GM12878 (cell line): Measurements from ENCODE around the gene NAA10. TPM values are rescaled to one million over a fixed set of nuclear protein-coding genes. Genes with fewer than 3 reads are reported as not detected.

Experiments used
- ATAC-seq: fragments of 200-7000 bp; cut with Tn5 transposase; 3 replicates; pipeline ENCODE4 v1.9.1; 2020; ENCODE audit warnings: mild to moderate bottlenecking, moderate library complexity
- BruUV-seq: library from RNA; stranded (reverse); fragments of 400-500 nt; replicated peaks from 2 replicates; lab custom pipeline; 2021; lab: Mats Ljungman, UMichigan
- CTCF ChIA-PET: fragments of 300-600 bp; sonication (Branson Sonifier 250); formaldehyde crosslinking; extraction: SDS; loops from one replicate; lab custom pipeline; 2021; ENCODE audit warnings: inconsistent platforms; lab: Yijun Ruan, JAX
- POLR2A ChIA-PET: fragments of 350-600 bp; formaldehyde crosslinking; extraction: SDS; loops from one replicate; lab custom pipeline; 2021; ENCODE audit warnings: inconsistent platforms; lab: Charles Lee
- RAD21 ChIA-PET: fragments of 300-600 bp; sonication (Branson Sonifier 250); formaldehyde crosslinking; loops from one replicate; lab custom pipeline; 2023; ENCODE audit warnings: antibody characterized with exemption; ENCODE audit not compliant: unreplicated experiment; lab: Charles Lee
- SMC1A ChIA-PET: fragments of 300-600 bp; sonication (Branson Sonifier 250); formaldehyde crosslinking; loops from one replicate; lab custom pipeline; 2023; ENCODE audit not compliant: unreplicated experiment, uncharacterized antibody; lab: Charles Lee
- DNase-seq: peaks from one replicate; pipeline ENCODE4 v3.0.0-alpha.2; 2011; ENCODE audit warnings: low read depth, low spot score
- FAIRE-seq: peaks from 3 replicates; lab custom pipeline; 2011; peaks lifted over from hg19 to GRCh38; lab: Jason Lieb, UNC
- H2AFZ ChIP-seq: 2 replicates; pipeline ENCODE4 v1.6.0; 2011; ENCODE audit warnings: low read depth, low read length, control low read depth; ENCODE audit not compliant: control insufficient read depth
- H3K27ac ChIP-seq: 2 replicates; pipeline ENCODE4 v1.5.1; 2011; ENCODE audit warnings: control low read depth; ENCODE audit not compliant: control insufficient read depth, insufficient read depth
- H3K27me3 ChIP-seq, 2 experiments: replicated peaks in 1 of 2; 2 replicates each; pipeline versions ENCODE4 v1.6.0 to v1.6.1; 2011; ENCODE audit warnings: low read length in 1 of 2; ENCODE audit not compliant: control insufficient read depth in 2 of 2, insufficient read depth in 2 of 2
- H3K36me3 ChIP-seq, 2 experiments: 2 replicates each; pipeline ENCODE4 v1.5.1; 2011; ENCODE audit warnings: low read length in 1 of 2; ENCODE audit not compliant: control insufficient read depth in 2 of 2, insufficient read depth in 2 of 2
- H3K4me1 ChIP-seq: 2 replicates; pipeline ENCODE4 v1.6.1; 2011; ENCODE audit warnings: mild to moderate bottlenecking, low read length, moderate library complexity, mixed read lengths; ENCODE audit not compliant: control insufficient read depth, insufficient read depth
- H3K4me2 ChIP-seq: 2 replicates; pipeline ENCODE4 v1.6.0; 2011; ENCODE audit warnings: control low read depth; ENCODE audit not compliant: control insufficient read depth, insufficient read depth
- H3K4me3 ChIP-seq: fragments of 200-600 bp; sonication (generic); 2 replicates; pipeline ENCODE4 v1.5.1; 2016
- H3K79me2 ChIP-seq: 2 replicates; pipeline ENCODE4 v1.6.0; 2011; ENCODE audit warnings: low read length; ENCODE audit not compliant: control insufficient read depth, insufficient read depth
- H3K9ac ChIP-seq: 2 replicates; pipeline ENCODE4 v1.8.0; 2011; ENCODE audit warnings: low read length, control low read depth, mixed read lengths; ENCODE audit not compliant: control insufficient read depth, insufficient read depth
- H3K9me3 ChIP-seq: replicated peaks from 3 replicates; pipeline ENCODE4 v1.5.1; 2011; ENCODE audit warnings: mild to moderate bottlenecking, low read length; ENCODE audit not compliant: control insufficient read depth, insufficient read depth
- H4K20me1 ChIP-seq: 2 replicates; pipeline ENCODE4 v1.6.0; 2011; ENCODE audit not compliant: control insufficient read depth, insufficient read depth
- CHD1 ChIP-seq: IDR thresholded peaks from 2 replicates; pipeline ENCODE4 v1.6.1; 2012; ENCODE audit warnings: low read depth, low read length, improper control_type of control experiment
- HDAC6 ChIP-seq: fragments of 200-600 bp; sonication (generic); IDR thresholded peaks from one replicate; pipeline ENCODE4 v1.8.0; 2017; ENCODE audit warnings: antibody characterized with exemption; ENCODE audit not compliant: unreplicated experiment
- JUNB ChIP-seq: IDR thresholded peaks from 2 replicates; pipeline ENCODE4 v1.6.1; 2016; ENCODE audit warnings: antibody characterized with exemption, mild to moderate bottlenecking
- MTA3 ChIP-seq: IDR thresholded peaks from 2 replicates; pipeline ENCODE4 v1.6.1; 2012; ENCODE audit warnings: low read length, inconsistent platforms, borderline replicate concordance
- NKRF ChIP-seq: fragments of 450-650 bp; conservative IDR thresholded peaks from 2 replicates; pipeline ENCODE4 v1.6.1; 2017; ENCODE audit warnings: mild to moderate bottlenecking, moderate library complexity
- ZBTB40 ChIP-seq: fragments of 450-650 bp; IDR thresholded peaks from 2 replicates; pipeline ENCODE4 v1.6.1; 2016; ENCODE audit warnings: mild to moderate bottlenecking, moderate library complexity, borderline replicate concordance
- ZNF592 ChIP-seq: fragments of 450-650 bp; IDR thresholded peaks from 2 replicates; pipeline ENCODE4 v1.6.1; 2017; ENCODE audit warnings: mild to moderate bottlenecking, moderate library complexity
- WGBS: methylation state at CpG from one replicate; pipeline ENCODE4 v1.1.6; 2016; ENCODE audit warnings: low lambda C conversion rate; ENCODE audit not compliant: insufficient replicate concordance, insufficient coverage; ENCODE audit errors: missing lambda C conversion rate; 5-methylcytosine and 5-hydroxymethylcytosine counted together
- in situ Hi-C: fragments of 300-500 bp; cut with MboI; formaldehyde crosslinking; loops from 9 replicates; pipeline ENCODE4 v1.14.3; 2018; ENCODE audit warnings: mixed read lengths
- intact Hi-C: fragments of 100-400 bp; cut with micrococcal nuclease; formaldehyde crosslinking; loops from one replicate; pipeline ENCODE4 v1.14.2; 2022; ENCODE audit not compliant: unreplicated experiment
- polyA plus RNA-seq, 11 experiments: library from polyadenylated mRNA; depleted of rRNA in 4 of 11; unstranded in 6 of 11; stranded (reverse) in 5 of 11; fragments of >200 nt; fragmentation: Nextera tagmentation in 4 of 11; fragmentation: Illumina TruSeq in 1 of 11; extraction: Ambion mirVana in 4 of 11; extraction: Trizol in 1 of 11; gene quantifications; 1 replicate in 1 of 11; 2 replicates in 10 of 11; pipeline versions ENCODE4 v1.2.1 to v1.2.3, GENCODE V29; 2011 to 2016; ENCODE audit warnings: inconsistent platforms in 2 of 11, missing spikeins in 2 of 11, low read depth in 1 of 11
- total RNA-seq, 4 experiments: library from RNA; depleted of rRNA in 3 of 4; stranded (reverse); fragments of >200 nt in 3 of 4; fragmentation: Illumina TruSeq in 1 of 4; extraction: Trizol in 1 of 4; gene quantifications; 2 replicates each; pipeline versions ENCODE4 v1.2.1 to v1.2.3, GENCODE V29; 2013 to 2021

The NAA10 gene
- total and polyA plus RNA-seq, 10 of the 15 experiments (the other 5 are each of a cell fraction or from before 2014, with no cell fraction given) = 7.9 to 212 (median 98.9) TPM

- Histone ChIP-seq H4K20me1 (no peaks in the 10 kb centered on the region), H2AFZ (no peak overlapping the region), H3K79me2 (no peaks in the 10 kb centered on the region), H3K27me3 (no peaks in the 10 kb centered on the region), H3K4me3 (no peak overlapping the region), H3K4me2 (no peak overlapping the region), H3K27ac (no peak overlapping the region), H3K36me3 (peaks cover 2 to 32% of the 10 kb centered on the region in 2 experiments; a peak in 3 of 4 replicates), H3K9ac (no peak overlapping the region), H3K9me3 (no peaks in the 10 kb centered on the region), H3K4me1 (no peaks in the 10 kb centered on the region)
- 79% methylated on average over 10 of the region's 10 CpGs for WGBS
- no peak for FAIRE-seq
- in situ Hi-C loops (no loop called here), intact Hi-C loops (loop anchor here (5.0 kb wide), 1 partner anchor 991 kb away; no protein-coding TSS in a partner anchor)
- ChIA-PET CTCF (interaction anchor here (0.6 to 8.7 kb wide), 11 partner anchors 14 to 185 kb away, joined by 3 to 172 read pairs (median 7); partner anchors contain the start of genes ARHGAP4, IDH3G, NAA10 and PLXNB3), POLR2A (no interaction called here), RAD21 (interaction anchor here (1.0 to 4.6 kb wide), 4 partner anchors 15 to 65 kb away, joined by 3 to 59 read pairs (median 8); partner anchors contain the start of gene ARHGAP4), SMC1A (interaction anchor here (1.2 to 6.5 kb wide), 2 partner anchors 23 to 105 kb away, joined by 3 to 61 read pairs; partner anchors contain the start of gene ARHGAP4)
- no peak for ATAC-seq
- TF ChIP-seq CHD1 (no peak), ZBTB40 (no peak), ZNF592 (no peak), HDAC6 (no peak), JUNB (no peak), NKRF (no peak), MTA3 (no peak)
- no TSS peak for BruUV-seq
- DNase-seq = no peak
Observed at GRCh38 chrX:153948002-153948466, 13.2 kb upstream of the NAA10 start.
